GM04503 (cell line): ENCODE data around the gene MGST3.
A peak's percentile ranks its signal among the peaks of the same experiment; 100 is the strongest.
"Not testable (repeated sequence)": the region's sequence is repeated elsewhere in the genome, so short reads cannot be mapped to it uniquely, and the experiment has no call there.

Experiments
- DNase-seq: peaks from one replicate; pipeline ENCODE4 v3.0.0-alpha.2; 2012; ENCODE audit warnings: low read depth

Gene MGST3

DNA sequence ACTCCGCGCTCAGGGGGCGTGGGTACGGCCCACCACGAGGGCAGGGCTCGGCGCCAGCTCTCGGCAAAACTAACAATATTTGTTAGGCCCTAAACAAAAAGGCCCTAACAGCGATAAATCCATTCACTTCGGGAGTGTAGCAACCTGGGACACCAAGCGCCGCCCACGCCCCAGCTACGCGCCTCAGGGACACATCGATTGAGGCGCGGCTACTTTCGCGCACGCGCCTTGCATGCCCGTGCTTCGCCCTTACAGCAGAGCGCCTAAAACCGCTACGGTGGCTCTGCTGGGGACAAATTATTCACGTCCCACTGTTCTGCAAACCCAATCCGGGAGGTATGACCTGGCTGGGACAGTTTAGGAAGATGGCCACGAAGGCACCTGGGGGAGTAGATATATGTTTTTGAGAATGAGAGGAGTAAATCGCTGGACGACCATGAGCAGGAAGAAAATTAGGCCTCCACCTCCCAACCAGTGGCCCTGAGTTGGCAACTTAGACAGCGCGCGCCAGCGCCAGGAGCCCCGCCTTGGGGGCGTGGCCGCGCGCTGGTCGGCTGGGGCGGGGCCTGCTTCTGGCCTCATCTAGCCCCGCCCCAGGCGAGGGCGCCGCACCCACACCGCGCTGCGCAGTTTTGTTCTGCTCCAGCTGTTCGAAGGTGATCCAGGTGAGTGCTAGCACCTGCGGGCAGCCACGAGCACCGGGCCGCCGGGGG lies at the start of gene MGST3:
TSS of gene MGST3 (plus strand) at position 606 of the 713 bp plus-strand sequence. CDS start 18,614 bp downstream, outside the sequence.
- DNase-seq: peak; percentile 87

DNA sequence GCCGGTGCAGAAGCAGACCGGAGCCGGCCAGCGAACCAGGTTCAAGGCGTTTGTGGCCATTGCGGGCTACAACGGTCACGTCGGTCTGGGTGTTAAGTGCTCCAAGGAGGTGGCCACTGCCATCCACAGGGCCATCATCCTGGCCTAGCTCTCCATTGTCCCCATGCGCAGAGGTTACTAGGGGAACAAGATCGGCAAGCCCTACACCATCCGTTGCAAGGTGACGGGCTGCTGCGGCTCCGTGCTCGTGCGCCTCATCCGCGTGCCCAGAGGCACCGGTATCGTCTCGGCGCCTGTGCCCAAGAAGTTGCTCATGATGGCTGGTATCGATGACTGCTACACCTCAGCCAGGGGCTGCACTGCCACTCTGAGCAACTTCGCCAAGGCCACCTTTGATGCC lies 49.1 kb upstream of the MGST3 start:
- no peak for DNase-seq

DNA sequence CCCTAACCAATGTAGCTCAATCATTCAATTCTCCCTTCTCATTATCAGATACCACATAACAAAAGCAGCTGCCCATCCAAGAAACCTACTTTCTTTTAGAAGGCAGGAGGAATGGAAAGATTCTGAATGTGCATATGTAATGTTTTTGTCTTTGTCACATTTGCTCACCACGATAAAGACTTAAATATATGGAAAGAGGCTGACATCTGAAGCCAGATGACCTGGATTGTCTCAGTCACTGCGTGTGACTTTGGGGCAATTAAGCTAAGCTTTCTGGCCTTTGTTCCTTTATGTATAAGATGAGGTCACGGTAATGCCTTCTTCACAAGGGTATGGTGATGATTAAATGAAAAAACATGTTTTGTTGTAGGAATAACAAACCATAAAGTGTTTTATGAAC lies 44.6 kb upstream of the MGST3 start:
- DNase-seq: no peak

DNA sequence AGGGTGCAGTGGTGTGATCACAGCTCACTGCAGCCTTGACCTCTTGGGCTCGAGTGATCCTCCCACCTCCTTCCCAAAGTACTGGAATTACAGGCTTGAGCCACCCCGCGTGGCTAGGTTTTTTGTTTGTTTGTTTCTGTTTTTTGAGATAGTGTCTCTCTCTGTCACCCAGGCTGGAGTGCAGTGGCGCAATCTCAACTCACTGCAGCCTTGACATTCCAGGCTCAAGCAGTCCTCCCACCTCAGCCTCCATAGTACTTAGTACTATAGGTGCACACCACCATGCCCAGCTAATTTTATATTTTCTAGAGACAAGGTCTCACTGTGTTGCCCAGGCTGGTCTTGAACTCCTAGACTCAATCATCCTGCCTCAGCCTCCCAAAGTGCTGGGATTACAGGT lies 39.6 kb upstream of the MGST3 start:
- not testable (repeated sequence) for DNase-seq

DNA sequence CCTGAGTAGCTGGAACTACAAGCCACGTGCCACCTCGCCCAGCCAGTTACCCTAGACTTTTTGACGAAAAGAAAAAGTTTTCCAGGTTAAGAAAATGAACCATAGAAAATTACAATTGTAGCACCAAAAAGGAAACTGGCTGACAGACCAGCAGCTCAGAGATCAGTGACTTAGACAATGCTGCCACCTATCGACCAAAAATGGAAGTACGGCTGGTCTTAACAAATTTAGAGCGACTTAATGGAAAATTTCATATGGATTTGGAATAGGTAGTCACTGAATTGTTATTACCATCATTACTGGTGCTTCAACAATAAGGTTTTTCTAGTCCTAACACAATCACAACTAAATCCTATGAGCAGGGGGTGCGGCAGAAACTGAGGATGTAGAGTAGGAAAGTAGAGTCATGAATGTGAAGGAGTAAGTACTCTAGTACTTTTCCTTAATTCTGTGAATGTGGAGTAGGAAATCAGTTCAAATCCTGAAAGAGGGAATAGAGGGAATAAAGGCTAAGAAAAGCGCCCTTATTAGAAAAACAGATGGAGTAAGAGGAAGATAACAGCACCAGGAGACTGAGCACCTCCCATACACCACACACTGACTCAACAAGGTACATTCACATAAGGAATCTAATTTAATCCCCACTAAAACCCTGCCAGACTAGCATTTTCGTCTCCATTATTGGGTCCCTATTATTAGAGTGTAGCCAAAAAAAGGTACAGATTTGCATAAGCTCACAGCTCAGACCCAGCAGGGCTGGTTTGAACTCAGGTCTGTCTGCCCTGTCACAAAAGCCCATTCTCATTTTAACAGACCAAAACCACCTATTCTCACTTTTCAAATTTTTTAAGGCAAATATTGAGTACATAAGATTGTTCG lies 37.9 kb upstream of the MGST3 start:
- DNase-seq: peak; percentile 27

DNA sequence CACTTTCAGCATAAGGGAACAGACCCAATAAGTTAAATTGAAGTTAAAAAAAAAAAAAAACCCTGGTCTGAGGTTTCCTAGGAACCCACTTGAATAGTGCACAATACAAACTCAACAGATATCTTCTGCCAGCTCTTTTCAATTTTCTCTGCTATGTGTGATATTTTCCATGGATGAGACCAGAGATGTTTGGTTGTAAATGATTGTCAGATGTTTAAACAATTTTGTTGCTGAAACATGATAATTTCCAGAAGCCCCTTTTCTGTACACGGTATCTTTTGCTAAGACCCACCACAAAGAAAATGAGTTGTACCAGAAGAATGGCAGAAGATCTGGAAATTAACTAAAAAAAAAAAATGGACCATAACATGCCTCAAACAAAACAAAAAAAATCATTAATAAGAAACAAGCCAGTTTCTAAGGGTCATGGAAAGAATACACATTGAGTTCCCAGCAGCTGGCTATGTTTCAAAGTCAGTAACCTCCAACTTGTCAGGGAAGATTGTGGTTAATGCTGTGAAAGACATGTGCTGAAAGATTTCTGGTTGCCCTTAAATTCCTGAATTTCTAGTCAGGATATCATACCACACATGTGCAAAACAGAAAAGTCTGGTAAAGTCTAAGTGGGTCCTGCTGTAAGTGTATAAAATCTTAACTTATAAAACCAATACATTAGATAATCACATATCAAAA lies 35.6 kb upstream of the MGST3 start:
- DNase-seq: peak; percentile 34

DNA sequence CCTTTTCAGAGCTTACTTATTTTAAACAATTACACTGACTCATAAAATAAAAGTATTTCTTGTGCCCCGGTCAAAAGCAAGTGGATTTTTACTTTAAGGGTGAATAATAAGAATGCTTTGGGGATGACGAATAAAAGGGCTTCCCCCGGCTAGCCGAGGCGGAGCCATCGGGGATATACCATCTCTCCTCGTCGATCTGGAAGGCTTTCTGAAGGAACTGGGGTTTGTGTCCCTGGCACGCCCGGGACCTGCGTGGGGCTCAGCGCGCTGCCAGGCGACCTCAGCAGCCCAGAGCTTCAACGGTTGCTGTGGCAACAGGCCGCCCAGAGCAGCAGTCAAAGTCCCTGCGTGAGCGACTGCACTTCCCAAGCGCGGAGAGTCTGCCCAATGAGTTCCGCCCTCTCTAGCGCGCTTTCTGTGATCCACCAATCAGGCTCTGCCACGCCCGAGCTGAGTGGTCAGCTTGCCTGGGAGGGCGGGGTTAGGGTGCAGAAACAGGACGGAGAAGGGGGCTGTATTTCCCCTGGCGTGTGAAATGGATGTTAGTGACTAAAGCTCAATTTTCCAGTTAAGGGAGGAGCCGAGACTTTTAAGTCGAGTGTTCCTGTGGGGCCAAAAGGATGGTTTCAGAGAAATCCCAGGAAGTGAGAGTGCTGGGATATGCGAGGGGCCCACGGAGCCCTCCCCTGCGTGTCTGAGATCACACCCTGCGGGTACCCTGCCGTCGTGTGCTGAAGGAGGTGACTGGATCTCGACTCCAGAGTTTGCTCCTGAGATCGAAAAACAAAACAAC lies 33.0 kb upstream of the MGST3 start:
- peak; percentile 89 for DNase-seq

DNA sequence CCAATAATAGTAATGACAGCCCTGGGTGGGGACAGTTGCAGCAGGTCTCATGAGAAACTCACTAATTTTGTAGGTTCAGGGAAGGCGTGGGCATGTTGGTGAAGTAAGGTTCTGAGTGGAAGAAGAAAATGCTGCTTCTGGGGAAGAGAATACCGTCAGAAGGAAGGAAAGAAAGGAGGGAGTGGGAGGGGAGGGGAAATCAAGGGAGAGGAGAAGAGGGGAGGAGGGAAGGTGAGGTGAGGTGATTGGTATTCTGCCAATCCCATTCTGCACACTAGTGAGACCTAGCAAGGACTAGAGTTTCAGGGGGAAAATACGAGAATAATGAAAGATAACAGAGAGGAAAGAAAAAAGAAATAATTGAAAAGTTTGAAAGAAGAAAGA lies 32.4 kb upstream of the MGST3 start:
- no peak for DNase-seq

DNA sequence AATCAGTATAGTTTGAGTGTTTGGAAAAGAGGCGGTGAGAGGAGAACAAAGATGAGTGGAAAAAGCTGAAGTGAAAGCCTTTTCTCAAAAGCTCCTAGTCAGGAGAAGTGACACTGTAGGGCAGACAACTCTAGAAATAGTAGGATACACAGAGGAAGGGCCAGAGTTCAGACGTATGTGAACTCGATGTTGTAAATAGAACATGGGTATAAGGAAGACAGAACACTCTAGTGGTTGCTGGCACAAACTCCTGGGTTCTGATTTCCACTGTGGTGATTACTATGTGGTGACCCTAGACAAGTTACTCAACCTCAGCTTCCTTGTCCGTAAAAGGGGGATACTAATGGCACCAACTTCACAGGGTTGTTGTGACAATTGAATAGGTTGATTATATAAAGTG lies 30.2 kb upstream of the MGST3 start:
- DNase-seq: no peak

DNA sequence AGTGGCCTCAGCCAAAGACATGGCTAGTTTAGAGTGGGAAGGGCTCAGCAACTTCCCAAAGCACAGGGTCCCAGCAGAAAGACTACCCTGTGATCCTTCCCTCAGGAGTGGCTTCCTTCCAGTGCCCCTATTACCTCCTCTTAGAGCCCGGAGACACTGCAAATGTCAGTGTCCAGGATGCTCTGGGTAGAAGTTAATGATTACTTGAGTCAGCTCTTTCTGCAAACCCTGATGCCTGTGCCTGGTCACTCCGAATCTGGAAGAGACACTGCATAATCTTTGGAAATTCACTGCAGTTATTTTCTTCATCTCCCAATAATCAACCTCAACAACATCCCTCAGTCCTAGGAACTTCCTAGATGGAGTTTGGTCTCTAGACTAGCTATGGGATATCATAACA lies 27.2 kb upstream of the MGST3 start:
- DNase-seq: no peak

DNA sequence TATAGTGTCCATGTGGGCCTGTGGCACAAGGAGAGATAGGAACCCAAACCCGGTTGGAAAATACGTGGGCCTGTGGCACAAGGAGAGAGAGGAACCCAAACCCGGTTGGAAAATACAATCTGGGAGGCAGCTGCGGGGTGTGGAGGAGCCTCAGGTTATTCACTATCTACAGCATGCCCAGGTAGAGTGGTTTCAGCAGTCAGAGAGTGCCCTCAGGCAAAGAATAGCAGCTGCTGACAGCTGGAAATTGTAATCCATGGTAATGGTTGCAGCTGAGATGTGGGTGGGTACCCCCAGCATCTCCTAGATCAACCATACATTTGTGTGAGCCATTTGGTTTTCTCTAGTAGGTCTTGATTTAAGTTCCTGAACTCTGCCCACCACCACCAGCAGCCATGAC lies 25.8 kb upstream of the MGST3 start:
- no peak for DNase-seq

DNA sequence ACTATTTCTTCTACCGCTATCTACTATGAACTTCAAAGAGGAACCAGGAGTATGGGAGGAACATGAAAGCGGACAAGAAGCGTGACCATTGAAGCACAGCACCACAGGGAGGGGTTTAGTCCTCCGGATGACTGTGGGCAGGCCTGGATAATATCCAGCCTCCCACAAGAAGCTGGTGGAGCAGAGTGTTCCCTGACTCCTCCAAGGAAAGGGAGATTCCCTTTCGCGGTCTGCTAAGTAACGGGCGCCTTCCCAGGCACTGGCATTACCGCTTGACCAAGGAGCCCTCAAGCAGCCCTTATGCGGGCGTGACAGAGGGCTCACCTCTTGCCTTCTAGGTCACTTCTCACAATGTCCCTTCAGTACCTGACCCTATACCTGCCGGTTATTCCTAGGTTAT lies 24.4 kb upstream of the MGST3 start:
- not testable (repeated sequence) for DNase-seq

DNA sequence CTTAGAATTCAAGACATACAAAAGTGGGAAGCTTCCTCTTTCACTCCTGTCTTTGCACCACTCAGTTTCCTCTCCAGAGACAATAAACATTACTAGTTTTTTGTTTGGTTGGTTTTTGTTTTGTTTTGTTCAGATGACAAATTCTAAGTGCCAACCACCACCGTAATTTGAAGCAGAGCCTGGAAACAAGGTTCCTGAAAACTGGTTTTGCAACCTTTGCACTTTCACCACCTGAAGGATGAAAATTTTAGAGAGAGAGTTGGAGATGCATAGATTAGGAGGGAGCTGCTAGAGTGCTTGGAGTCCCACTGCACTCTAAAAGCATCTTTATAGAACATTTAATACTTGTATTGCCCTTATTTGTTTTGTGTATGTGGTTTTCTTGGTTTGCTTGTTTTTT lies 20.2 kb upstream of the MGST3 start:
- no peak for DNase-seq

DNA sequence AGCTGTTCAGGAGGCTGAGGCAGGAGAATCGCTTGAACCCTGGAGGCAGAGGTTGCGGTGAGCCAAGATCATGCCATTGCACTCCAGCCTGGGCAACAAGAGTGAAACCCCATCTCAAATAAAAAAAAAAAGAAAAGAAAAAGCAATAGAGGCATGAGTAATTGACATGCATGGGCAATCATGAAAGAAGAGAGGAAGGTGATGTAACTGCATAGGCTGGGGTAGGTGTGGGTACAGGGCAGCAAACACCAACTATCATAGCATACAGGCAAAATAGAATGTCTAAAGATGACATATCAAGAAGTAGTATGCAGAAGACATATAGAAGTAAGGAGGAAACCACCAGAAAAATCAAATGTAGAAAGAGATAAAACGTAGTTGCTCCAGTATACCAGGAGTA lies 19.0 kb upstream of the MGST3 start:
- DNase-seq: no peak

DNA sequence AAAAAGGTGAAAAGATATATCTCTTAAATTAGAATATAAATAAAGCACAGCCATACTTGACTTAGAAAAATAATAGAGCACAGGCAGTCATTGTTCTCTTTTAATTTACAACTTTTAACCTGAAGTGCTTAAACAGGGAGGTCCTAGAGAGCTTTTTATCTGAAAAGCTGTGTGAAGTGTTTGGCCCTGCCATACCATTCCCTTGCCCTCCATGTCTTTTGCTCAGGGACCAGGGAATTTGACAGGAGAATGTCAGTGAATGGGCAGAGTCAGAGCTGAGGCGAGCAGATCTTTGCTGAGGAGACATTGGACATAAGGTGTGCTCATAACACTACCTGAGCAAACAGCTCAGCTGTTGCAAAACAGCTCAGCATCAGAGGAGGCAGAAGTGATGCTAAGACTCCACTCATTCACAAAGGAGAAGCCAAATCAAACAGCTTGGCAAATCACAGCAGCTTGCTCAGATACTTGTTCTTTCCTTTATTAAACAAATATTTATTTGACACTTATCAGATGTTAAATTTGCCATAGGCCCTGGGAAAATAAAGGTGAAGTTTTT lies 14.9 kb upstream of the MGST3 start:
- DNase-seq: no peak

DNA sequence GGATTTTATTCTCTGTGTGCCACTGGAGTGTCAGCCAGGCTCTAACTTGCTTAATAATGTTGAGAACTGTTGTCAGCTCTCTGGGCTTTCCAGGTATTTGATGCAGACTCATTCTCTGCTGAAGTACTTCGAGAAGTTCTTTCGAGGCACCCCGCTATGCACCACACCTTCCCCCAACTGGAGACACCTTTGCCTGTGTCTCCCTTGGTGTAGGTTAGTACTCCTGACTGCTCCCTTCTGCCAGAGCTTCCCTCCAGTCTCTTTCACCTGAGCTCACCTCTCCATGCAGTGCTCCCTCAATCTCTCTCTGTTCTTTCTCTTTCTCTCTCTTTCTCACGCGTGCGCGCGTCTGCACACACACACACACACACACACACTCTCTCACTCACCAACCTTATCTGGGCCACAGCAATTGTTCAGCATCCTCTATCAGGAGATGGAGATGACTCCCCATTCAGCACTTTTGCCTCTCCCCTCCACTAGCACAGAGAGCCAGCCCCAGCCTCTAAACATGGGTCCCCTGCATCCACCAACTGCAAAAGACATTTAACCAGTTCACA lies 14.0 kb upstream of the MGST3 start:
- DNase-seq: no peak

DNA sequence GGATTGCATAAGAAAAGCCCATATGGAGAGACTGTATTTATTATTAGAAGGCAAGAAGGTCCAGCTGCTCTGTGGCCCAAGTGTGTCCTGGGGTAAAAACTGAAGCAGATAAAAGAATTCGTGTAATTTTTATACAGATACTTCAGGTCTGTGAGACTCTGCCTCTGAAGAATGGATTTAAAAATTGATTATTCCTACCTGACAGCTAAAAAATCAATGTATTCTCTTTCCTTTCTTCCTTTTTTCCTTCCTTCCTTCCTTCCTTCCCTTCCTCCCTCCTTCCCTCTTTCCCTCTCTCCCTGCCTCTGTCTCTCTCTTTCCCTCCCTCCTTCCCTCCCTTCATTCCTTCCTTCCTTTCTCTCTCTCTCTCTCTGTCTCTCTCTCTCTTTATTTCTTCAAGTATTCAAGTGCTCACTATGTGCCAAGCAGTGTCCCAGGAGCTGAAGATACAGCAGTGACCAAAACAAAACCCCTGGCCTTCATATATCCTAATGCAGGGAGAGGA lies 11.3 kb upstream of the MGST3 start:
- no peak for DNase-seq

DNA sequence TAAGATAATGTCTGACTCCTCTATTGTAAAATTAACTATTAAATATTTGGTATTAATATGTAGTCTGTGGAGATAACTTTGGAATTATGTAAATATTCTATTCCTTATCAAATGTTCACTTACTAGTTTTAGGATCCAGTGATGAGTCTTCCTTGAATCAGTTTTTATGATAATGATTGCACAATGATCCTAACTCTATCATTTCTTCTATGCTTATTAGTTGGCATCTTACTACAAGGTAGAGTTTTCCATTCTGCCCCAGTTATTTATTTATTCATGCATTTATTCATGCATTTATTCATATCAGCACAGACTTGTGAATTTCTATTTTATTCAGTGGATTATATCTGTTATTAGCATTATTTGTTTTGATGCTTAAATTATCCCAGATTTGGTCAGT lies 7.4 kb upstream of the MGST3 start:
- DNase-seq: no peak

DNA sequence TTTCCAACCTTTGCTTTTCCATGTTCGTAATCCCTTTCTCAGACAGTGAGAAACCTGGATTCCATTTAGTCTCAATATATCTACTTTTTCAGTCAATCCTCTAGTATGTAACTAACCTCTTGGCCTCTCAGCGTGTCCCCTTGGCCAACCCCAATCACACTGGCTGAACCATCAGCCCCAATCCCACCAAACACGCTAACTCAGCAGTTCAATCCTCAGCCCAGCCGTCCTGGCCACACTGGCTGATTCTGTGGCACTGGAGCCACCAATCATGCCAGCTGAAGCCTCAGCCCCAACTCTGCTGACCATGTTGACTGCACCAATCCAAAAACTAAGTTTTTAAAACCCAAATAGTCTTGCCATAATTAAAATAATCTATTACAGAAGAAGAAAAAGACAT lies 6.6 kb upstream of the MGST3 start:
- DNase-seq: no peak

DNA sequence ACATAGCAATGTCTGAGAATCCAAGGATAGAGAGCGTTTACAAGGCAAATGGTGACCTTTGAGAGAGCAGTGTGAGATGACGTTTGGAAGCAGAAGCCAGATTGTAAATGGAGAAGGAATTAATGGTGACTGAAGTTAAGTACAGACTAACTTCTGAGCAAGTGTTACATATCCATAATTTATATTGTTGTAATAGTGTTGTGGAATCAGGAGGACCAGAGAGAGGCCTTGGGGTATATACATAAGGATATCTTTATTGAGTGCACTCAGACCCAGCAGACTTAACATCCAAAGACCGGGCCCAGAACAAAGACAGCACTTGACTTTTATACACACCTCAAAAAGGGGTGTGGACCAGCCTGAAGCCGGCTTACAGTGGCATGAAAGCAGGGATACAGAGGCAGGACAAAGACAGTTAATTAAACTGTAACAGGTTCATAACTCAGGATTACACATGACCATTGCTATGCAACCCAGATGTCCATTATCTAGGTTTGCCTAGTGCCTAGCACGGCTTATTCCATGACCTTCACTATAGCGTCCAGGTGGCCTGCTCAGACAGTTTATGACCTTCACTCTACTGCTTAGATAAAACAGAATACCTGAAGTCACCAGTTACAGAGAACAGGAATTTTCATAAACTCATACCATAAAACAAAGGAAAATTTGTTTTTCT lies 2.7 kb upstream of the MGST3 start:
- DNase-seq: no peak

DNA sequence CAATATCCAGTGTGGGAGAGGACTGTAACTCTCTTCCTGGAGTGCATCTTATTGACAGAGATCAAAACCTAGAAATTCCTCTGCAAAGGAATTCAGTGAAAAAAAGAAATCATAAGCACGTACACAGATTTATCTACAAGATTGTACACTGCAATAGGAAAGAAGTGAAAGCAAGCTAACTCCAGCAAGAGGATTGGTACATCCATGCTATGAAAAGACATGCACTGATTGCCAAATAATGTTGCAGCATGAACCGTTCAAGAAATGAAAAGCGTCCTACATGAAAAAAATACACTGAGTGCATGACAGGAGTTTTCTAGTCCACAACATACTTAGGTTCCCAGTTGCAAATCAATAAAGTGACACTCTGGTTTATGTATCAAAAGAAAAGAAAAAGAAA lies 1.9 kb upstream of the MGST3 start:
- no peak for DNase-seq
